Endodermal cell (in vitro differentiated cells): Measurements from ENCODE around the gene CENPE. TPM values are rescaled to one million over a fixed set of nuclear protein-coding genes. Genes with fewer than 3 reads are reported as not detected.

Experiments
- DNase-seq: peaks from one replicate; pipeline ENCODE4 v3.0.0-alpha.2; 2017
- H3K27ac ChIP-seq: 2 replicates; pipeline ENCODE4 v1.5.1; 2013; ENCODE audit warnings: mild to moderate bottlenecking, low read depth, low read length, moderate library complexity
- H3K27me3 ChIP-seq: 2 replicates; pipeline ENCODE4 v1.6.1; 2013; ENCODE audit warnings: mild to moderate bottlenecking, low read length, moderate library complexity; ENCODE audit not compliant: insufficient read depth, control insufficient read depth, poor library complexity, severe bottlenecking
- H3K36me3 ChIP-seq: 2 replicates; pipeline ENCODE4 v1.7.0; 2013; ENCODE audit warnings: mild to moderate bottlenecking, low read length, moderate library complexity; ENCODE audit not compliant: control insufficient read depth, insufficient read depth
- H3K4me1 ChIP-seq: one replicate; pipeline ENCODE4 v1.7.0; 2013; ENCODE audit warnings: low read length; ENCODE audit not compliant: control insufficient read depth, insufficient read depth
- H3K4me3 ChIP-seq: 2 replicates; pipeline ENCODE4 v1.5.1; 2013; ENCODE audit warnings: mild to moderate bottlenecking, low read length, moderate library complexity
- H3K9ac ChIP-seq: 2 replicates; pipeline ENCODE4 v1.6.1; 2013; ENCODE audit warnings: mild to moderate bottlenecking, low read length, moderate library complexity; ENCODE audit not compliant: poor library complexity, severe bottlenecking; ENCODE audit errors: extremely low read depth
- H3K9me3 ChIP-seq: 2 replicates; pipeline ENCODE4 v1.6.1; 2013; ENCODE audit warnings: mild to moderate bottlenecking, low read length, moderate library complexity; ENCODE audit not compliant: control insufficient read depth
- H3K27ac Mint-ChIP-seq: 2 replicates; pipeline ENCODE4 v1.8.0; 2020; ENCODE audit warnings: mixed read lengths
- H3K27me3 Mint-ChIP-seq: 2 replicates; pipeline ENCODE4 v1.8.0; 2021; ENCODE audit warnings: mild to moderate bottlenecking, mixed read lengths; ENCODE audit not compliant: insufficient read depth
- H3K36me3 Mint-ChIP-seq: 2 replicates; pipeline ENCODE4 v1.8.0; 2020; ENCODE audit warnings: low read depth, mixed read lengths
- H3K4me1 Mint-ChIP-seq: 2 replicates; pipeline ENCODE4 v1.8.0; 2020; ENCODE audit warnings: mixed read lengths
- H3K4me3 Mint-ChIP-seq: 2 replicates; pipeline ENCODE4 v1.8.0; 2020; ENCODE audit warnings: mild to moderate bottlenecking, moderate library complexity, mixed read lengths
- H3K9me3 Mint-ChIP-seq: 2 replicates; pipeline ENCODE4 v1.8.0; 2020; ENCODE audit warnings: mild to moderate bottlenecking, mixed read lengths
- WGBS, 2 experiments: methylation state at CpG; one replicate each; pipeline versions ENCODE4 v1.1.5 to v1.1.7; 2013; ENCODE audit warnings: missing lambda C conversion rate in 2 of 2, mixed read lengths in 1 of 2; ENCODE audit not compliant: insufficient coverage in 1 of 2, insufficient read length in 1 of 2; 5-methylcytosine and 5-hydroxymethylcytosine counted together
- total RNA-seq, 2 donors: library from RNA; stranded (reverse); fragmentation: NEBNext Ultra II Directional in 1 of 2; extraction: Animal tissue kit (Norgen Biotek cat#: 25700) in 1 of 2; gene quantifications; 2 replicates in 1 of 2; 3 replicates in 1 of 2; pipeline ENCODE4 v1.2.1, GENCODE V29; 2021
- TF ChIP-seq, protein P1 (sequence below): fragments of 200-600 bp; sonication (generic); conservative IDR thresholded peaks from 2 replicates; pipeline ENCODE4 v1.5.0; 2021; ENCODE audit warnings: antibody characterized with exemption, mild to moderate bottlenecking

CENPE gene
- total RNA-seq, 2 donors from 2014 or later = 32.4 to 39.6 TPM

GRCh38 chr4:103162176-103162575 lies 36.0 kb downstream of the CENPE start:
- no peak overlapping the region for H3K27ac Mint-ChIP-seq
- Histone ChIP-seq H3K9me3 (no peaks in the 10 kb centered on the region), H3K27me3 (no peaks in the 10 kb centered on the region), H3K27ac (no peak overlapping the region), H3K4me1 (no peaks in the 10 kb centered on the region), H3K4me3 (no peak overlapping the region), H3K9ac (no peak overlapping the region), H3K36me3 (peaks cover 47% of the 10 kb centered on the region)
- peaks cover 14% of the 10 kb centered on the region for H3K36me3 Mint-ChIP-seq
- H3K27me3 Mint-ChIP-seq = no peaks in the 10 kb centered on the region
- no peaks in the 10 kb centered on the region for H3K9me3 Mint-ChIP-seq
- no peak overlapping the region for H3K4me3 Mint-ChIP-seq
- WGBS, 2 experiments = 85% methylated on average over 2 of the region's 2 CpGs; no CpG with 5 or more reads in 1 of the 2 experiments
- no peaks in the 10 kb centered on the region for H3K4me1 Mint-ChIP-seq
- no peak for DNase-seq
- TF ChIP-seq, protein P1, sequence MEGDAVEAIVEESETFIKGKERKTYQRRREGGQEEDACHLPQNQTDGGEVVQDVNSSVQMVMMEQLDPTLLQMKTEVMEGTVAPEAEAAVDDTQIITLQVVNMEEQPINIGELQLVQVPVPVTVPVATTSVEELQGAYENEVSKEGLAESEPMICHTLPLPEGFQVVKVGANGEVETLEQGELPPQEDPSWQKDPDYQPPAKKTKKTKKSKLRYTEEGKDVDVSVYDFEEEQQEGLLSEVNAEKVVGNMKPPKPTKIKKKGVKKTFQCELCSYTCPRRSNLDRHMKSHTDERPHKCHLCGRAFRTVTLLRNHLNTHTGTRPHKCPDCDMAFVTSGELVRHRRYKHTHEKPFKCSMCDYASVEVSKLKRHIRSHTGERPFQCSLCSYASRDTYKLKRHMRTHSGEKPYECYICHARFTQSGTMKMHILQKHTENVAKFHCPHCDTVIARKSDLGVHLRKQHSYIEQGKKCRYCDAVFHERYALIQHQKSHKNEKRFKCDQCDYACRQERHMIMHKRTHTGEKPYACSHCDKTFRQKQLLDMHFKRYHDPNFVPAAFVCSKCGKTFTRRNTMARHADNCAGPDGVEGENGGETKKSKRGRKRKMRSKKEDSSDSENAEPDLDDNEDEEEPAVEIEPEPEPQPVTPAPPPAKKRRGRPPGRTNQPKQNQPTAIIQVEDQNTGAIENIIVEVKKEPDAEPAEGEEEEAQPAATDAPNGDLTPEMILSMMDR = no peak

- no peak overlapping the region for H3K4me3 ChIP-seq
- no peaks in the 10 kb centered on the region for H3K4me1 ChIP-seq
- no peaks in the 10 kb centered on the region for H3K27me3 Mint-ChIP-seq
- H3K27ac ChIP-seq = no peak overlapping the region
- peaks cover 36% of the 10 kb centered on the region for H3K36me3 Mint-ChIP-seq
- no peaks in the 10 kb centered on the region for H3K27me3 ChIP-seq
- DNase-seq = no peak
- H3K4me1 Mint-ChIP-seq = no peaks in the 10 kb centered on the region
- no peaks in the 10 kb centered on the region for H3K9me3 Mint-ChIP-seq
- 94 to 100% methylated on average over 1 to 4 of the region's 4 CpGs for WGBS, 2 experiments
- no peak overlapping the region for H3K27ac Mint-ChIP-seq
- TF ChIP-seq, protein P1 = no peak
- no peak overlapping the region for H3K4me3 Mint-ChIP-seq
- no peaks in the 10 kb centered on the region for H3K9me3 ChIP-seq
- H3K36me3 ChIP-seq = peaks cover 47% of the 10 kb centered on the region
- H3K9ac ChIP-seq = no peak overlapping the region
These were observed 39.4 kb downstream of the CENPE start for GRCh38 chr4:103158760-103159159.

DNA sequence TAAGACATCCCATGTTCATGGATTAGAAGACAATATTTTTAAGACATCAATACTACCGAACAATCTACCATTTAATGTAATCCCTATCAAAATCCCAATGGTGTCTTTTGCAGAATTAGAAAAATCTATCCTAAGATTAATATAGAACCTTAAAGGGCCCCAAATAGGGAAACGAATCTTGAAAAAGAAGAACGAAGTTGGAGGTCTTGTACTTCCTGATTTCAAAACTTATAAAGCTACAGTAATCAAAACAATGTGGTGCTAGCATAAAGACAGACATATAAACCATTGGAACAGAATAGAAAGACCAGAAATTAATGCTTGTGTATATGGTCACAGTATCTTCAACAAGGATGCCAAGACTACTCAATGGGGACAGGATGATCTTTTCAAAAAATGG lies 42.0 kb downstream of the CENPE start:
- WGBS, 2 experiments = 94 to 100% methylated on average over 1 to 3 of the region's 3 CpGs
- H3K36me3 ChIP-seq = peaks cover 45% of the 10 kb centered on the region
- H3K4me3 Mint-ChIP-seq = no peak overlapping the region
- H3K4me1 ChIP-seq = no peaks in the 10 kb centered on the region
- H3K27ac ChIP-seq = no peak overlapping the region
- H3K9ac ChIP-seq = no peak overlapping the region
- TF ChIP-seq, protein P1 = no peak
- H3K27me3 ChIP-seq = no peaks in the 10 kb centered on the region
- H3K4me3 ChIP-seq = no peak overlapping the region
- no peaks in the 10 kb centered on the region for H3K27me3 Mint-ChIP-seq
- H3K36me3 Mint-ChIP-seq = peaks cover 47% of the 10 kb centered on the region
- H3K9me3 Mint-ChIP-seq = no peaks in the 10 kb centered on the region
- no peaks in the 10 kb centered on the region for H3K9me3 ChIP-seq
- no peak for DNase-seq
- peaks cover 2% of the 10 kb centered on the region for H3K4me1 Mint-ChIP-seq
- no peak overlapping the region for H3K27ac Mint-ChIP-seq
